Calu3 (cell line): ENCODE data around the gene CRIP1. TPM values are rescaled to one million over a fixed set of nuclear protein-coding genes. Genes with fewer than 3 reads are reported as not detected.

ENCODE experiments used
- BruUV-seq: library from RNA; stranded (reverse); fragments of 400-500 nt; replicated peaks from 2 replicates; lab custom pipeline; 2021; lab: Mats Ljungman, UMichigan
- CTCF ChIA-PET: fragments of 300-600 bp; sonication (Branson Sonifier 250); formaldehyde crosslinking; loops from one replicate; lab custom pipeline; 2022; ENCODE audit warnings: antibody characterized with exemption; lab: Charles Lee
- DNase-seq: peaks from one replicate; pipeline ENCODE4 v3.0.0; 2022
- H3K27ac Mint-ChIP-seq: one replicate; pipeline ENCODE4 v1.8.0; 2022; ENCODE audit warnings: mixed read lengths; ENCODE audit not compliant: unreplicated experiment
- H3K27me3 Mint-ChIP-seq: one replicate; pipeline ENCODE4 v1.8.0; 2022; ENCODE audit warnings: mixed read lengths; ENCODE audit not compliant: unreplicated experiment
- H3K36me3 Mint-ChIP-seq: one replicate; pipeline ENCODE4 v1.8.0; 2022; ENCODE audit warnings: mild to moderate bottlenecking, moderate library complexity, mixed read lengths; ENCODE audit not compliant: insufficient read depth, unreplicated experiment
- H3K4me1 Mint-ChIP-seq: one replicate; pipeline ENCODE4 v1.8.0; 2022; ENCODE audit warnings: mild to moderate bottlenecking, low read depth, mixed read lengths; ENCODE audit not compliant: unreplicated experiment
- H3K4me3 Mint-ChIP-seq: one replicate; pipeline ENCODE4 v1.8.0; 2022; ENCODE audit warnings: mild to moderate bottlenecking, low read depth, moderate library complexity, mixed read lengths; ENCODE audit not compliant: unreplicated experiment
- H3K9me3 Mint-ChIP-seq: one replicate; pipeline ENCODE4 v1.8.0; 2022; ENCODE audit warnings: low read depth, mixed read lengths; ENCODE audit not compliant: unreplicated experiment
- CTCF ChIP-seq: fragments of 200-600 bp; IDR thresholded peaks from one replicate; pipeline ENCODE4 v1.8.0; 2022; ENCODE audit warnings: antibody characterized with exemption; ENCODE audit not compliant: unreplicated experiment
- intact Hi-C: fragments of 100-400 bp; cut with micrococcal nuclease; formaldehyde crosslinking; loops from one replicate; pipeline ENCODE4 v1.10.0; 2022; ENCODE audit not compliant: unreplicated experiment
- total RNA-seq: library from RNA; stranded (reverse); gene quantifications from 2 replicates; pipeline ENCODE4 v1.2.3, GENCODE V29; 2022

The CRIP1 gene
- total RNA-seq, 1 experiment from 2014 or later, result 7.1 TPM

GRCh38 chr14:105497671-105498429, 11.2 kb downstream of the CRIP1 start:
- BruUV-seq, result no TSS peak
- no peaks in the 10 kb centered on the region for H3K4me1 Mint-ChIP-seq
- H3K9me3 Mint-ChIP-seq, result no peaks in the 10 kb centered on the region
- H3K27ac Mint-ChIP-seq, result no peak overlapping the region
- H3K4me3 Mint-ChIP-seq, result no peak overlapping the region
- peaks cover 35% of the 10 kb centered on the region for H3K36me3 Mint-ChIP-seq
- peaks cover 9% of the 10 kb centered on the region for H3K27me3 Mint-ChIP-seq
- no peak for DNase-seq
- CTCF ChIA-PET, result interaction anchor here (0.6 kb wide), 1 partner anchor 202 kb away, joined by 3 read pairs; no protein-coding TSS in a partner anchor
- no peak for TF ChIP-seq CTCF
- intact Hi-C loops, result no loop called here

- BruUV-seq, result no TSS peak
- CTCF ChIA-PET, result no interaction called here
- Mint-ChIP-seq H3K9me3 (no peaks in the 10 kb centered on the region), H3K36me3 (peaks cover 39% of the 10 kb centered on the region), H3K27me3 (peaks cover 17% of the 10 kb centered on the region), H3K4me1 (no peaks in the 10 kb centered on the region), H3K27ac (no peak overlapping the region), H3K4me3 (no peak overlapping the region)
- TF ChIP-seq CTCF, result no peak
- intact Hi-C loops, result no loop called here
- no peak for DNase-seq
Measured at GRCh38 chr14:105498430-105499255, 12.0 kb downstream of the CRIP1 start.

GRCh38 chr14:105499256-105500035, 12.8 kb downstream of the CRIP1 start:
- Mint-ChIP-seq H3K9me3 (no peaks in the 10 kb centered on the region), H3K27ac (no peak overlapping the region), H3K4me3 (no peak overlapping the region), H3K36me3 (peaks cover 41% of the 10 kb centered on the region), H3K27me3 (peaks cover 25% of the 10 kb centered on the region), H3K4me1 (no peaks in the 10 kb centered on the region)
- intact Hi-C loops, result no loop called here
- CTCF ChIA-PET, result no interaction called here
- no peak for DNase-seq
- no peak for TF ChIP-seq CTCF
- BruUV-seq, result no TSS peak

- Mint-ChIP-seq H3K27me3 (peaks cover 32% of the 10 kb centered on the region), H3K27ac (no peak overlapping the region), H3K36me3 (peaks cover 41% of the 10 kb centered on the region), H3K9me3 (no peaks in the 10 kb centered on the region), H3K4me1 (no peaks in the 10 kb centered on the region), H3K4me3 (no peak overlapping the region)
- no peak for TF ChIP-seq CTCF
- intact Hi-C loops, result no loop called here
- no peak for DNase-seq
- CTCF ChIA-PET, result no interaction called here
- no TSS peak for BruUV-seq
Measured at GRCh38 chr14:105500036-105500725, 13.5 kb downstream of the CRIP1 start.
